ENCODE measurements around the gene LCP2.

- TF ChIP-seq POLR2AphosphoS5 (IDR thresholded peaks at IDR 0.05; ENCODE audit: low read depth, low read length) (no peak), CTCF (IDR thresholded peaks at IDR 0.05) (no peak), REST (IDR thresholded peaks at IDR 0.05; ENCODE audit: insufficient read depth in 1 of 2, low read depth in 2 of 2, low read length in 1 of 2) (no peak), TCF7L2 (IDR thresholded peaks at IDR 0.05; ENCODE audit: low read depth, low read length) (no peak)
These were observed 31.9 kb upstream of the LCP2 start for GRCh38 chr5:170329524-170329923.

Measured in Panc1 (cell line).